ENCODE results near the gene FANCG. TPM values are rescaled to one million over a fixed set of nuclear protein-coding genes. Genes with fewer than 3 reads are reported as not detected.
A peak's percentile ranks its signal among the peaks of the same experiment; 100 is the strongest.

The FANCG gene
- polyA plus RNA-seq (2013), result 31.6 and 33.8 TPM in 2 replicates

DNA sequence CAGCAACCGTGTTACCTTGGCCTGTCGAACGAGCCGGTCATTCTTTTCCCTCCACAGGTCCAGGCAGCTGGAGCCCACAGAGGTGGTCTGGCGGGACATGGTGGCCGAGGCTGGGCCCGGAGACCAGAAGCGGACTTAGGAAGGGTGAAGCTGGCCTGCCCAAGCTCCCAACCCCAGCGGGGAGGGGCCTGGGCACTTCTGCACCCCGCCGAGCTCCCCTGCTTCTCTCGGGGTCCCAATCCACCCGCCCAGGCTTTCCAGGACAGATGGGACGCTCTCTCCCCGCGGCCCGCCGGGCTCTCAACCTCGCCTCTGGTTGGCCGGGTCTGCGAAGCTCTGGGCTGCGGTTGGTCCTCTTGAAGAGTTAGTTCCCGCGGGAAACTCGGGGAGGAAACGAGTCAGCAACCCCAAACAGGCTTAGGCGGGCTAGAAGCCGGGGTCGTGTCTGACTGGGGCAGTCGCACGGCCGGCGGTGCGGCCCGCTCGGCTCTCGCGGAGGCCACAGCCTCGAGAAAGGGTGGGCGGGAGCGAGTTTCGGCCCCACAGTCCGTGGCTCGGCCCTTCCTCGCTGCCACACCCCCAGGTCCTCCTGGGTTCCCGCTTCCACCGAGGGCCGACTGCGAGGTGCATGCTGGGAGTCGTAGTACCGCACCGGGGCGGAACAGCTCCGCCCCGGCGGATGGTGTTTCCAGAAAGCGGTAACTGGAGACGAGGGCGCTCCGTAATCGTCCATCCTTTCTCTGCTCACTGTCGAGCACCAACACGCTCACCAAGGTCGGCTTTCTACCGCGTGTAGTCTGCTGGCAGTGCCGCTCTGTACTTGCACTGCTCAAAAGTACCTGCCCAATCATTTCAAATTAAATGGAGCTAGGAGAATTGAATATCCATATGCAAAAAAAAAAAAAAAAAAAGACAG lies at the start of gene FANCG:
Gene FANCG, minus strand, starts transcription at position 517 of the 916 bp plus-strand sequence. Its CDS starts 418 bp downstream, at position 99.
- WGBS (ENCODE audit: extremely low coverage, insufficient coverage, insufficient read length), result no CpG with 5 or more reads among the region's 67 CpGs
- Histone ChIP-seq H3K9me3 (ENCODE audit: insufficient read depth, low read depth, low read length) (no peaks in the 10 kb centered on the region), H3K4ac (ENCODE audit: low read depth, low read length) (peak within 1 kb of the TSS; percentile 72), H3K9ac (ENCODE audit: low read length) (peak within 1 kb of the TSS; percentile 85), H3K79me1 (ENCODE audit: low read length) (peaks cover 8% of the 10 kb centered on the region), H2BK12ac (ENCODE audit: low read length) (no peak within 1 kb of the TSS), H4K12ac (ENCODE audit: low read depth, low read length) (peak within 1 kb of the TSS; percentile 60), H3K18ac (ENCODE audit: low read length) (peak within 1 kb of the TSS; percentile 73), H3K36me3 (ENCODE audit: control insufficient read depth in 1 of 2, insufficient read depth in 2 of 2, low read length in 2 of 2) (peaks cover 23 to 26% of the 10 kb centered on the region in 2 experiments), H2AFZ (ENCODE audit: insufficient read depth, low read length, poor library complexity) (peak within 1 kb of the TSS; percentile 82), H3K4me3 (ENCODE audit: low read depth, low read length) (peak within 1 kb of the TSS; percentile 84), H3K27ac (ENCODE audit: low read depth, low read length) (peak within 1 kb of the TSS; percentile 77), H3K27me3 (ENCODE audit: insufficient read depth, low read length) (no peaks in the 10 kb centered on the region), H2BK120ac (ENCODE audit: insufficient read depth, low read length, poor library complexity) (peak within 1 kb of the TSS; percentile 67), H3K14ac (ENCODE audit: low read length) (peak within 1 kb of the TSS; percentile 76), H4K91ac (ENCODE audit: low read depth, low read length) (peak within 1 kb of the TSS; percentile 53), H4K8ac (ENCODE audit: low read depth, low read length) (peak within 1 kb of the TSS; percentile 63), H2AK5ac (ENCODE audit: low read length) (peak within 1 kb of the TSS; percentile 32), H3K4me1 (ENCODE audit: control insufficient read depth in 1 of 2, insufficient read depth in 2 of 2, low read length in 2 of 2) (peaks cover 10 to 13% of the 10 kb centered on the region in 2 experiments), H3K23ac (ENCODE audit: low read length) (no peak within 1 kb of the TSS), H2BK5ac (ENCODE audit: low read depth, low read length, poor library complexity) (peak within 1 kb of the TSS; percentile 78), H3K4me2 (ENCODE audit: low read length) (peak within 1 kb of the TSS; percentile 85), H3K79me2 (ENCODE audit: control insufficient read depth, insufficient read depth, low read length, poor library complexity) (peaks cover 9% of the 10 kb centered on the region)
- peak; percentile 84 to 90 for DNase-seq

GRCh38 chr9:35116898-35117551 lies 37.3 kb upstream of the FANCG start:
- Histone ChIP-seq H4K91ac (ENCODE audit: low read depth, low read length) (no peak overlapping the region), H4K8ac (ENCODE audit: low read depth, low read length) (no peak overlapping the region), H2BK5ac (ENCODE audit: low read depth, low read length, poor library complexity) (no peak overlapping the region), H3K4me1 (ENCODE audit: control insufficient read depth in 1 of 2, insufficient read depth in 2 of 2, low read length in 2 of 2) (peaks cover 16 to 17% of the 10 kb centered on the region in 2 experiments), H3K27ac (ENCODE audit: low read depth, low read length) (no peak overlapping the region), H3K18ac (ENCODE audit: low read length) (no peak overlapping the region), H2BK120ac (ENCODE audit: insufficient read depth, low read length, poor library complexity) (no peak overlapping the region), H2AK5ac (ENCODE audit: low read length) (no peak overlapping the region), H3K9me3 (ENCODE audit: insufficient read depth, low read depth, low read length) (no peaks in the 10 kb centered on the region), H3K9ac (ENCODE audit: low read length) (no peak overlapping the region), H3K14ac (ENCODE audit: low read length) (no peak overlapping the region), H4K12ac (ENCODE audit: low read depth, low read length) (no peak overlapping the region), H2BK12ac (ENCODE audit: low read length) (peak overlapping the region; percentile 23), H3K23ac (ENCODE audit: low read length) (no peak overlapping the region), H3K27me3 (ENCODE audit: insufficient read depth, low read length) (no peaks in the 10 kb centered on the region), H3K4me3 (ENCODE audit: low read depth, low read length) (no peak overlapping the region), H2AFZ (ENCODE audit: insufficient read depth, low read length, poor library complexity) (no peak overlapping the region), H3K4me2 (ENCODE audit: low read length) (peak overlapping the region; percentile 90), H3K79me1 (ENCODE audit: low read length) (peaks cover 14% of the 10 kb centered on the region), H3K36me3 (ENCODE audit: control insufficient read depth in 1 of 2, insufficient read depth in 2 of 2, low read length in 2 of 2) (no peaks in the 10 kb centered on the region), H3K79me2 (ENCODE audit: control insufficient read depth, insufficient read depth, low read length, poor library complexity) (no peaks in the 10 kb centered on the region), H3K4ac (ENCODE audit: low read depth, low read length) (no peak overlapping the region)
- no CpG with 5 or more reads among the region's 30 CpGs for WGBS (ENCODE audit: extremely low coverage, insufficient coverage, insufficient read length)
- DNase-seq, result peak; percentile 94 to 98

GRCh38 chr9:35116539-35116897 lies 36.8 kb upstream of the FANCG start:
- Histone ChIP-seq H3K79me1 (ENCODE audit: low read length) (peaks cover 16% of the 10 kb centered on the region), H3K27me3 (ENCODE audit: insufficient read depth, low read length) (no peaks in the 10 kb centered on the region), H3K4me1 (ENCODE audit: control insufficient read depth in 1 of 2, insufficient read depth in 2 of 2, low read length in 2 of 2) (peaks cover 19 to 21% of the 10 kb centered on the region in 2 experiments), H3K18ac (ENCODE audit: low read length) (no peak overlapping the region), H4K12ac (ENCODE audit: low read depth, low read length) (no peak overlapping the region), H4K8ac (ENCODE audit: low read depth, low read length) (no peak overlapping the region), H2AFZ (ENCODE audit: insufficient read depth, low read length, poor library complexity) (peak overlapping the region; percentile 38), H2BK120ac (ENCODE audit: insufficient read depth, low read length, poor library complexity) (no peak overlapping the region), H3K4me3 (ENCODE audit: low read depth, low read length) (peak overlapping the region; percentile 49), H2BK5ac (ENCODE audit: low read depth, low read length, poor library complexity) (no peak overlapping the region), H3K4ac (ENCODE audit: low read depth, low read length) (no peak overlapping the region), H3K36me3 (ENCODE audit: control insufficient read depth in 1 of 2, insufficient read depth in 2 of 2, low read length in 2 of 2) (no peaks in the 10 kb centered on the region), H3K79me2 (ENCODE audit: control insufficient read depth, insufficient read depth, low read length, poor library complexity) (no peaks in the 10 kb centered on the region), H3K14ac (ENCODE audit: low read length) (no peak overlapping the region), H4K91ac (ENCODE audit: low read depth, low read length) (no peak overlapping the region), H3K23ac (ENCODE audit: low read length) (no peak overlapping the region), H3K27ac (ENCODE audit: low read depth, low read length) (no peak overlapping the region), H2AK5ac (ENCODE audit: low read length) (no peak overlapping the region), H3K4me2 (ENCODE audit: low read length) (peak overlapping the region; percentile 90), H3K9ac (ENCODE audit: low read length) (no peak overlapping the region), H2BK12ac (ENCODE audit: low read length) (no peak overlapping the region), H3K9me3 (ENCODE audit: insufficient read depth, low read depth, low read length) (no peaks in the 10 kb centered on the region)
- no CpG with 5 or more reads among the region's 12 CpGs for WGBS (ENCODE audit: extremely low coverage, insufficient coverage, insufficient read length)
- no peak for DNase-seq

GRCh38 chr9:35115680-35116538 lies 36.2 kb upstream of the FANCG start, which contains the start of gene ATOSB:
Gene ATOSB (minus strand): TSS chr9:35115862. CDS start chr9:35108274, 7,588 bp downstream.
- H3K79me1 ChIP-seq (ENCODE audit: low read length), result peaks cover 20% of the 10 kb centered on the region
- no peaks in the 10 kb centered on the region for H3K36me3 ChIP-seq (ENCODE audit: control insufficient read depth in 1 of 2, insufficient read depth in 2 of 2, low read length in 2 of 2)
- peak within 1 kb of the TSS; percentile 79 for H3K4me3 ChIP-seq (ENCODE audit: low read depth, low read length)
- peak; percentile 98 for DNase-seq
- H4K91ac ChIP-seq (ENCODE audit: low read depth, low read length), result peak within 1 kb of the TSS; percentile 92
- WGBS (ENCODE audit: extremely low coverage, insufficient coverage, insufficient read length), result no CpG with 5 or more reads among the region's 54 CpGs
- peak within 1 kb of the TSS; percentile 39 for H4K12ac ChIP-seq (ENCODE audit: low read depth, low read length)
- H3K23ac ChIP-seq (ENCODE audit: low read length), result no peak within 1 kb of the TSS
- peak within 1 kb of the TSS; percentile 63 for H3K14ac ChIP-seq (ENCODE audit: low read length)
- peak within 1 kb of the TSS; percentile 67 for H3K18ac ChIP-seq (ENCODE audit: low read length)
- H2AFZ ChIP-seq (ENCODE audit: insufficient read depth, low read length, poor library complexity), result peak within 1 kb of the TSS; percentile 38
- peak within 1 kb of the TSS; percentile 90 for H2BK5ac ChIP-seq (ENCODE audit: low read depth, low read length, poor library complexity)
- H3K27ac ChIP-seq (ENCODE audit: low read depth, low read length), result peak within 1 kb of the TSS; percentile 94
- peak within 1 kb of the TSS; percentile 61 for H3K4ac ChIP-seq (ENCODE audit: low read depth, low read length)
- peak within 1 kb of the TSS; percentile 64 for H4K8ac ChIP-seq (ENCODE audit: low read depth, low read length)
- H2BK120ac ChIP-seq (ENCODE audit: insufficient read depth, low read length, poor library complexity), result peak within 1 kb of the TSS; percentile 72
- H3K4me1 ChIP-seq (ENCODE audit: control insufficient read depth in 1 of 2, insufficient read depth in 2 of 2, low read length in 2 of 2), result peaks cover 19 to 21% of the 10 kb centered on the region in 2 experiments
- no peaks in the 10 kb centered on the region for H3K9me3 ChIP-seq (ENCODE audit: insufficient read depth, low read depth, low read length)
- peak within 1 kb of the TSS; percentile 9 for H3K9ac ChIP-seq (ENCODE audit: low read length)
- H3K79me2 ChIP-seq (ENCODE audit: control insufficient read depth, insufficient read depth, low read length, poor library complexity), result peaks cover 3% of the 10 kb centered on the region
- H3K27me3 ChIP-seq (ENCODE audit: insufficient read depth, low read length), result no peaks in the 10 kb centered on the region
- peak within 1 kb of the TSS; percentile 90 for H3K4me2 ChIP-seq (ENCODE audit: low read length)
- peak within 1 kb of the TSS; percentile 85 for H2BK12ac ChIP-seq (ENCODE audit: low read length)
- H2AK5ac ChIP-seq (ENCODE audit: low read length), result peak within 1 kb of the TSS; percentile 63

Measured in trophoblast cell (in vitro differentiated cells and primary cell).